A549 (cell line): ENCODE data around the gene REELD1.

Experiments used
- BCL3 ChIP-seq: fragments of >200 bp; sonication (Bioruptor Twin); formaldehyde crosslinking; IDR thresholded peaks from 3 replicates; pipeline ENCODE4 v1.6.1; 2016
- CHD2 ChIP-seq: fragments of 150-350 bp; IDR thresholded peaks from 2 replicates; pipeline ENCODE4 v1.6.1; 2014; ENCODE audit warnings: low read length; ENCODE audit not compliant: partially characterized antibody
- CHD4 ChIP-seq: fragments of 200-600 bp; sonication (generic); IDR thresholded peaks from 2 replicates; pipeline ENCODE4 v1.6.1; 2016; ENCODE audit warnings: antibody characterized with exemption, mild to moderate bottlenecking, borderline replicate concordance
- CTCF ChIP-seq: fragments of >200 bp; sonication (Bioruptor Twin); formaldehyde crosslinking; IDR thresholded peaks from 3 replicates; pipeline ENCODE4 v1.5.1; 2016
- EP300 ChIP-seq, 2 experiments: fragments of >200 bp; sonication (Bioruptor Twin); formaldehyde crosslinking; IDR thresholded peaks; 2 replicates in 1 of 2; 3 replicates in 1 of 2; pipeline ENCODE4 v1.6.1; 2016 to 2017
- MAX ChIP-seq: IDR thresholded peaks from 2 replicates; pipeline ENCODE4 v1.6.1; 2012
- MYC ChIP-seq: IDR thresholded peaks from 2 replicates; pipeline ENCODE4 v1.6.1; 2012; ENCODE audit warnings: mild to moderate bottlenecking, inconsistent platforms, low read length, improper control_type of control experiment, borderline replicate concordance
- REST ChIP-seq: fragments of 200-600 bp; sonication (generic); IDR thresholded peaks from 2 replicates; pipeline ENCODE4 v1.6.1; 2016; ENCODE audit warnings: antibody characterized with exemption, mild to moderate bottlenecking, moderate library complexity
- RNF2 ChIP-seq: fragments of 200-600 bp; sonication (generic); IDR thresholded peaks from 2 replicates; pipeline ENCODE4 v1.6.1; 2016; ENCODE audit warnings: low read depth, mild to moderate bottlenecking, antibody characterized with exemption, moderate library complexity, borderline replicate concordance
- ZC3H11A ChIP-seq: fragments of 450-650 bp; IDR thresholded peaks from 2 replicates; pipeline ENCODE4 v1.6.1; 2014; ENCODE audit warnings: antibody characterized with exemption, mild to moderate bottlenecking

- TF ChIP-seq CTCF, result no peak
- no peak for TF ChIP-seq BCL3
- TF ChIP-seq MYC, result no peak
- TF ChIP-seq REST, result no peak
- TF ChIP-seq MAX, result no peak
- TF ChIP-seq RNF2, result no peak
- no peak for TF ChIP-seq ZC3H11A
- TF ChIP-seq CHD4, result no peak
- TF ChIP-seq EP300 (IDR thresholded peaks at IDR 0.05), result no peak
- no peak for TF ChIP-seq CHD2
Measured at GRCh38 chr4:146179784-146180370, 34.5 kb upstream of the REELD1 start.
